IPS-11a (cell line): Measurements from ENCODE around the gene PLEKHA7.

Experiments
- H3K4me3 ChIP-seq: one replicate; pipeline ENCODE4 v1.5.1; 2013; ENCODE audit warnings: low read depth, low read length, control low read depth

The PLEKHA7 gene

DNA sequence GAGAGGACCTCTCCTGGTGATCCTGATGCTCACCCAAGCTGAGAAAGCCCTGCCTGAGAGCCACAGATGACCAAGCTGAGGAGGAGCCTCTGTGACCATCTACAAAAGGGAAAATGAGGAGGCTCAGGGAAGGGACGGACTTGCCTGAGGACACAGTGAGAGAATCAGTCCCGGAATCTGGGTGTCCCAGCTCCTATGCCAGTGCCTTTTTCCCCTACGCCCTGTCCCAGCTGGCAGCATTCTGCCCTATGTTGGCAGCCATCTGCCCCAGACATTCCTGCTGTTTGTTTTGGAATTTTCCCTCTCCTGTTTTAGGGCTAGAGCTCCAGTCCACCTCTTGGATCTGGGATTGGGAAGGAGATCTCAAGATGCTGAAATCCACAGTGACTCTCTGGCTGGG is 221.2 kb downstream of the PLEKHA7 start:
- H3K4me3 ChIP-seq = no peak overlapping the region

DNA sequence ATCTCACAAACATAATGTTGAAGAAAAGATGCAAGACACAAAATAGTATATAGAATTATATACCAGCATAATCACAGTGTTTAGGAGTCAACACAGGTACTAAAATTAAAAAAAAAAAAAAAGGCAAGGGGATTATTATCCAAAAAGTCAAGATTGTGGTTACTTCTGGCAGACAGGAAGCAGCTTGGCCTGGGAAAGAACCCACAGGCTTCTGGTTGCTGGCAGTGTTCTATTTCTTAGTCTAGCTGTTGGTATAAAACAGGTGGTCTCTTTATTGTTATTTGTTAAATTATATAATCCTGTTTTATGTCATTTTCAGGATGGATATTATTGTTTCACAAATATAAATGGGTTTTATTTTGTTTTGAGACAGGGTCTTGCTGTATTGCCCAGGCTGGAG is 221.8 kb downstream of the PLEKHA7 start:
- H3K4me3 ChIP-seq = no peak overlapping the region

DNA sequence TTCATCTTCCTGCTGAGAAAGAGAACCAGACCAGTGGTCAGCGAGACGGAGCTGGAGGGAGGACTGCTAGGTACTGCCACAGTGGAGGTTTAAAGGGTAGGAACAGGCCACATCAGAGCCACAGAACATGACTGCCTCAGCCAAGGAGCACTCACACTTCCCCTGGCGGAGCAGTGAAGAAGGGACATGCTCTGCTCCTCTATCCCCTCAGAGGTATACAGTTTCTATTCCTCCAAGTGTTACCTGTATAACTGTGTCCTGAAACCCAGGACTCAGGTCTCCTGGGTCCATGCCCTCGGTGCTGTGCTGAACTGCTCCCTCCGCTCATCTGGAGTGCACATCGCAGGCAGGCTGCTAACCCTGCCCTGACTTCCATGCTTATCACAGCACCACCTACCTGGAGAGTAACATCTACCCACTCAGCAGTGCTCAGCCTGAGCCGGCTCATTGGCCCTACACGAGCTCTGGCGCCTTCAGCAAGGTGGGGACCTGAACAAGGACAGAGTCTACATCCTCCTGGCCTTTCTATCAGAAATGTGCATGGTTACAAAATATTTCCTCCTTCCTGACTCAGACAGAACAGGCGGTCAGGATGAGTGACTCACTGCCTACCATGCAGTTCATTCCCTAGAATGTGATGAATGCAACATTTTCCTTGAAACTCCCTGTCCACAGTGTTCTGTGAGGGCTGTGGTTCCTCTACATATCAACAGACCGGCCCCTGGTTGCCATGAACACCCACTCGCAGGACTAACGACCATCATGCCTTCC is 222.8 kb downstream of the PLEKHA7 start:
- no peak overlapping the region for H3K4me3 ChIP-seq

DNA sequence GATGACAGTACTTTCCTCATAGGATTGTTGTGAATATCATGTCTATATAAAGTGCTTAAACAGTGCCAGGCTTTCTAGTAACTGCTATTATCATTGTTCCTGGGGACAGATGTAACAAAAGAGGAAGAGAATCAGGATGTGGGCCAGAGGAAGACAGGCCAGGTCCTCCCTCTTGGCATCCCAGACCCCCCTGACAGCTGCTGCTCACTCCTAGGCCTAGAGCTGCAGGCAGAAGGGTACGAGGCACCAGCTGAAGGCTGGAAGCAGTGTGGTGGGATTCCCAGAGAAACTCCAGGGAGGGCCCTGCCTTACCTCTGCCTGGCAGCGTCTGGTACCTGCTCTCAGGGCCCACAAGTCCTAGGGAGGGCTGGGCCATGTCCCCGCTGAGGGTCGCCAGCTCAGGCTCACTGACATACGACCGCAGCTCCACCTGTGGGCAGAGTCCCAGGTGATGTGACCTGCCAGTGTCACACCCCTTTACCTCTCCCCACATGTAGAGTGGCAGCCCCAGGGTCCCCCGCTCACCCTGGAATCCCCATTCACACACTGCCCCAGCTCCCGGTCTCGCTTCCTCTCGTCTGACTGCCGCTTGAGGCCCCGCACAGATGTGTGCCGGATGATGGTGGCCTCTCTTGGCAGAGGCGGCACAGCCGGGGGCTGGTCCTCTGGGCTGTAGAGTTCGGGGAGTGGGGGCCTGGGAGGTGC is 223.6 kb downstream of the PLEKHA7 start:
- no peak overlapping the region for H3K4me3 ChIP-seq

DNA sequence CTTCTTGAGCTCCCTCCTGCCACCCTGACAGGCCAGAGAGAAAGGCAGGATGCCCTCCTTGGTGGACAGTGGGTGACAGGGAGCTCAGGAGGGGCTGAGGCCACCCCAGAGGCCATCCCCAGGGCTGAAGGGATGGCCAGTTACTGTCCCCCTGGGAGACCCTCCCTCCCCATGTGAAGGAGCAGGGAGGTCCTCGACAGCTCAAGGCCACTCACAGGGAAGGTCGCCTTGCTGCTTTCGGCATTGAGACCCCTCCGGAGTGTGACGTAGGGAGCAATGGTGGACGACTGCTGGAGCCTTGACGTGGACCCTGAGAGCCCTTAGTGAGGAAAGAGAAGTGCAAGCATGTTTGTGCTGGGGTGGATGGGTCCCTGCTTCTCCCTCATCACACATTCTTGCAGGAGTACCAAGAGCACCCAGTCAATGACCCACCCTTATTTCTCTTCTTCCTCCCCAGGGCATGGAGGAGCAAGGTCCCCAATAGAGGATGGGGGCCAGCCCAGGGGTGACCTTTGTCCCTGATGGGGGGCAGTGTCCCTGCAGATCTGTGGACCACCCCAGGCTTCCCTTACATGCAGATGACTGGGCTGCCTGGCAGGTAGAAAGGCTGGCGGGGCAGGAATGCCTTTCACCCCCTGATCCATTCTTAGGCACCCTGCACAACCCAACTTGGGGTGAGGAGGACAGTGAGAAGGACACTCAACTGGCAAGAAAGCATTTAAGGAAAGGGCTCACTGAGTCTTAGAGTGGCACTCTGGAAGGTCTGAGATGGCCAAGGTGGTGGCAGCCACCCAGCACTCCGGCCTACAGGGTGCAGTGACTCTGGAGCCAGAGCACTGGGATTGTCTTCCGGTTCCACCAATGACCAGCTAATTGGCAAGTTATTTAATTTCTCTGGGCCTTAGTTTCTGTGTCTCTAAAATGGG is 224.4 kb downstream of the PLEKHA7 start:
- H3K4me3 ChIP-seq = no peak overlapping the region

DNA sequence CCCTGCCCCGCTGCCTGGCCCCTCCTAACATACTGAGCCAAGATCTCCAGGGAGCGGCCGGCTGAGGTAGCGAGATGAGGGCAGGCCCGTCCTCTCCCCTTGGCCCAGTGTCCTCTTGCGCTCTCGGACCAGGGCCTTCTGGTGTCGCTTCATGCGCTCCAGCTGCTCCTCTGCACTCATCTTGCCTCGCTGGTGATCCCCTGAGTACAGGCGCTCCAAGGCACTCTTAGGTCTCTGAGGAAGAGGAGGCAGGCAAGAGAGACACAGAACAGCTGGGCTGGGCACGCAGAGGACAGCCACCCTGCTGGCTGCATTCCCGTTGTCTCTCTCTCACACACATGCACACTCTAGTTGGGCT is 225.2 kb downstream of the PLEKHA7 start:
- no peak overlapping the region for H3K4me3 ChIP-seq

DNA sequence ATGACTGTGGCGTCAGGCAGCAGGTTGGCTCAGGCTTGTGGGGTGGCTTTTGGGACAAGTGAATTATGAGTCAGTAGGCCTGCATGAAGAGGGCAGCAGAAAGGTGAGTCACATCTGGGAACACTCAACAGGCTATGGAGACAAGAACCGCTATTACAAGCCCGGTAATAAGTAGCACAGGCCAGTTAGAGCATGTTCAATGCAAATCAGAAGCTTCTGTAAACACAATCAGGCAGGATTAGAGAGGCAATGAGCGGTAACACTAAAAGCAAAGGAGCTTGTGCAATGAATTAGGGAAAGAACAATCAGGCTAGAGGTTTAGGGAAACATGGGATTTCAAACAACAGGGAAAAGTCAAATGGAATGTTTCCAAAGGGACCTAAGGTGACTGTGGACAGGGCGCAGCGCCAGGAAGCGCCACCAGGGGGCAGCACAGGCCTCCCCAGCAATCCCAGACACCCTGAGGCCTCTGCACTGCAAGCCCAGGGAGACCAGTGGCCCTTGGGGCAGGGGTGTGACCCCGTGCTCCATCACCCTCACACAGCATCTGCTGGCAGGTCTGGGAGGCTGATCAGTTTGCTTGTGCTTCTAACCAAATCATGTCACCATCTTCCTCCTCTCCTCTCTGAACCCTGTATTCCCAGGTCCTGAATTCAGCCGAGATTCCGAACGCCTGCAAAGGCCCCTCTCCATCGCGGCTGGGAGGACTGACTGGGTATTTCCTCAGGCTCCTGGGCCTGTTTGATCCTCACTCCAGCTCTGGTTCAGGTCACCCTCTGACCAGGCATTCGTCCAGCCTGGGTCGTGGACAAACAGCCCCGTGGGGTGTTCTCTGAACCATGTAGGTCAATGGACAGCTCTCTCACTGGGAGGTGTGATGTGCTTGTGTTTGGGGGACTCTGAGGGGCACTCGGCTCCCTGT is 225.8 kb downstream of the PLEKHA7 start:
- H3K4me3 ChIP-seq = no peak overlapping the region

DNA sequence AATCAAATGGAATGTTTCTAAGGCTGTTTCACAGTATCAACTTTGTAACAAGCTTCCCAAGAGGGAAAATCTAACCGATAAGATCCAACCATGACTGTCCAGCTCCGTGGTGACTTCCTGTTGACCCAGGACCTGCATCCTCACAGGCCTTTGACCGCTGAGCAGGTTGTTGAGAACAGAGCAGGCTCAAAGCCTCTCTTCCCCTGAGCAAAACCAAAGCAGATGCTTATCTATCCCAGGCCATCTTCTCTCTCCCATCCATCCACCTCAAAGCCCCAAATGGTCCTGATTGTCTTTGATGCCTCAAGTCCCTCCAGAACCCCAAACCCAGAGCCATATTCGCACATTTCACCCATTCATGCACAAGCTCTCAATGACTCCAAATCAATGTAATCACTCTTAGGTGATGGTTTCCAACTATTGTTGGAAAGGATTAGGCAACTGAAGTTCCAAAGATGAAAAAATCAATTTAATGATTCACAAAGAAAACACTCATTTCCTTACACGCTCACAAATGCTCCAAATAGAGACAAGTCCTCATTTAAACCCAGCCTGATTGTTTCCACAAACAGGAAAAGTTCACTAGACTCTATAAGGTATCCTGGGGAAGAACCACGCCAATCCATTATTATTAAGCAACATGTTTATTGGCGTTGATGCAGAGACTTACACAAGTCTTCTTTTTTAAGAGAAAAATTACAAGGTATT is 227.0 kb downstream of the PLEKHA7 start:
- no peak overlapping the region for H3K4me3 ChIP-seq

DNA sequence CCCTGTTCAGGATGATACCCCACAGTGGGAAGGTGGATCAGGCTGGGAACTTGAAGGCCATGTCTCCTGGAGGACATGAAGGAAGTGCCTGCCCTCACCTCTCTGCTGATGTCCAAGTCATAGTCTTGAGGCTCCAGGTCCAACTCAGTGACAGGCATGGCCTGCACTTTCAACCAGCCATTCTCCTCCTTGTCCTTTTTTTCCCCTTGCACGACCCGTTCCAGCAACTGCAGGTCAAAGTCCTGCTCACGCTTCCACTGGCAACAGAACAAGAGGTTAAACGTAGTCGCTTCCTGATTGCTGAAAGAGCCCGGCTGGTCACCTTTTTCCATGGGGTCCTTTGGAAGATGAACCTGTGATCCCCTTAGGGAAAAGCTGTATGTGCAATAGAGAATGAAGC is 228.1 kb downstream of the PLEKHA7 start:
- no peak overlapping the region for H3K4me3 ChIP-seq

DNA sequence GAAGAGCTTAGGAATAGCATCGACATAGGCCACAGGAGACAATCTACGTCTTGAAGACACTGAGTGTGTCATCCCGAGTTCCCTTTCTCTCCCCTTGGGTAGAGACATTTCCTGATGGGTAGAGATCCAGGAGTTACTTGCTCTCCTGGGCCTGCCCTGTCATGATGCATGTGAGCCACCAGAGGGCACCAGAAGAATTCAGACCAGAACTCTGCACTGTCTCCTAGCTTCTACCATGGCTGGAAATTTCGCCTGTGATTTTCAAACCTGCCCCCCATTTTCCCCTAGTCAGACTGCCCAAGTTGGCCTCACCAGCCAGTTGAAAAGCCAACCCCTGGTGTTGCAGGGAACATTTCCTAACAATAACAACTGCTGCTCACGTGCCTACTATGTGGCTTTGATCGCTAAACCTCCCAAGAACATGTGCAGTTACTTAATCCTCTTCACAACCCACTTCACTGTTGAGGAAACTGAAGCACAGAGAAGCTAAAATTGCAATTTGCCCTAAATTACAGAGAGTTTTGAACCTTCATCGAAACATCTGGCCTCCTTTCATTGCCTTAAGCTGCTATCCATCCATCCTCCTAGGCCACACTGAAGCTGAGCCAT is 228.6 kb downstream of the PLEKHA7 start:
- no peak overlapping the region for H3K4me3 ChIP-seq

DNA sequence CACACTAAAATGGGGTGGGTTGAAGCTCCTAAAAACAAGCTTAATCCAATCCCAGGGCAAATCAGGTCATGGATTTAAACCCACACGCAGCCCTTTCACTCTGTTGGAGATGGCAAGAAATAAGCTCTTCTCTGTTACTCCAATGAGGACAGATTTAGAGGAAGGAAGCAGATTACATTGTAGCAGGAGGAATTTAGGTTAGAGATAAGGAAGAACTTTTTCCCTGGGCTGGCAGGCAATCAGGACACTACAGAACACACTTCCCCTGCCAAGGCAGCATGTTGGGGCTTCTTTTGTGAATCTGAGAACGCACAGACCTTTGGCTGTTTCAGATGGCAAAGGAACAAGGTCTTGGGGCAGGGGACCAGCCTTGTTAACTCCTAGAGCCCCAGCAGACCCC is 229.5 kb downstream of the PLEKHA7 start:
- no peak overlapping the region for H3K4me3 ChIP-seq

DNA sequence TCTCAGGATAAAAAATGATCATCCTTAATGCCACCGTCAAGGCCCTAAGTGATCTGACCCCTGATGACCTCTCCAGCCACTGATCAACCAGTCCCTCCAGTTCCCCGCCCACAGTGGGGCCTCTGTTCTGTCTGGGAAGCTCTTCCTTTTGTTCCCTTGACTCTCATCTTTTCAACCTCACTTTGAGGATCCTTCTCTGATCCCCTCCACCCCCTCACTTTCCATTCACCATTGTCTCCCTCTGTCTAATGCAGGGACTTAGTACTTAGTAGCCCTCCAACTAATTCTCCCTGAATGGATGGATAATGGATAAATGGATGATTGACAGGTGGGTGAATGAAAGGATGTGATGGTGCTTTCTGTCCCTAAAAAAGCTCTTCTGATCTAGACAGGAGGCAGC is 230.1 kb downstream of the PLEKHA7 start:
- H3K4me3 ChIP-seq = no peak overlapping the region

DNA sequence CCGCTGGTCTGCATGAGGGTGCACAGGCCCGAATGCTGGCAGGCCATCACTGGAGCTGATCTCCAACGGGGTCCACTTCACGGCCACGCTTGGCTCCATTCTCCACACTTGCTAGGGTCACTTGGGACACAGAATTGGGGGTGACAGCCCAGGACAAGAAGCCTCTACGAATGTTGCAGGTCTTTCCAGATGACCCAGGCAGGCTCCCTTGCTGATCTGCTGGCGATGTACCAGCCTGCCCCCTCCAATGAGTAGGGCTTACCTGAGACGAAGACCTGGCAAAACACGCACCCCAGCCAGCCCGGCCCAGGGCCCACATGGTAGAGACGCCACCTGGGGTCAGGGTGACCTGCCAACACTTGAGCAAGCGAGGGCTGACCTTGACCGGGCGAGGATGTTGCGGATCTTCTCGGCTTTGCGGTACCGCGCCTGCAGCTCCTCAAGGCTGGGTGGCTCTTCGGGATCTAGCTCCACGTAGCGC is 230.9 kb downstream of the PLEKHA7 start:
- H3K4me3 ChIP-seq = no peak overlapping the region

DNA sequence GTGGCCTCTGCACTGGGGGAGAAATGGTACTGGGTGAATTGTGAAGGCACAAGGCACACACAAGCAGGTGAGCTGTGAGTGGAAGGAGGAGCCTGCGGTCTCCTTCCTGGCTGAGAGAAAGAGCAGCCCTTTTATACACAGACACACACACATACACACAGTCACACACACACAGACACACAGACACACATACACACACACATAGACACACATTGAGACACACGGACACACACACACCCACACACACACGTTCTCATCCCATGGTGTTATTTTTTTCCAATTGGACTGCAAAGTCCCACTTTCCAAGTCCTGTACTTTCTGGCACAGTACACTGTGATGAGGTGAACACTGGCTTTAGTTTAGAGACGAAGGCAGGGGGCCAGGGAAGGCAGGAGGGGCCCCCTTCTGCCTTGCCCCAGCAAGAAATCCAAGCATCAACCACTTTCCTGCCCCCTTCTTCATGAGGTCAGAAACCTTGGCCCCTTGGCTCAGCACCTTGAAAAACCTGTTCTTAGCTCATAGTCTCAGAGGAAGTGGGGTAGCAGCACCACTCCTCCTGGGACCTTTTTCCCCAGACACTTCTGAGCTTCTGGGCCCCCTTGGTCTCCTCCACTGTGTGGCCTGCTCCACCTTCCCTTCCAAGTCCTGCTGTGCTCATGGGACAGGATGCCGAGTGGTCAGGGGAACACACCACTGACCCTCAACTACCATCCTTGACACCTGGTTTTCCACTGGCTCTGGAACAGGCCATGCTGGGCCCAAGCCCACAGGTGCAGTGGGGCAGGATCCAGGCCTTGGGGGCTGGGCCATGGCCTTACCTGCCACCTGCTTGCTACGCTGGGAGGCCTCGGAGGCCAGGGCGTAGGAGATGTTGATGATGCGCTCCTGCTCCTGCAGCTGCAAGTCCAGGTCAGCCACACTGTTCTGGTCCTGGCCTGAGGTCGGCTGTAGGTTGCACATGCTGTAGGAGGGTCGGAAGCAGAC is 232.0 kb downstream of the PLEKHA7 start:
- no peak overlapping the region for H3K4me3 ChIP-seq

DNA sequence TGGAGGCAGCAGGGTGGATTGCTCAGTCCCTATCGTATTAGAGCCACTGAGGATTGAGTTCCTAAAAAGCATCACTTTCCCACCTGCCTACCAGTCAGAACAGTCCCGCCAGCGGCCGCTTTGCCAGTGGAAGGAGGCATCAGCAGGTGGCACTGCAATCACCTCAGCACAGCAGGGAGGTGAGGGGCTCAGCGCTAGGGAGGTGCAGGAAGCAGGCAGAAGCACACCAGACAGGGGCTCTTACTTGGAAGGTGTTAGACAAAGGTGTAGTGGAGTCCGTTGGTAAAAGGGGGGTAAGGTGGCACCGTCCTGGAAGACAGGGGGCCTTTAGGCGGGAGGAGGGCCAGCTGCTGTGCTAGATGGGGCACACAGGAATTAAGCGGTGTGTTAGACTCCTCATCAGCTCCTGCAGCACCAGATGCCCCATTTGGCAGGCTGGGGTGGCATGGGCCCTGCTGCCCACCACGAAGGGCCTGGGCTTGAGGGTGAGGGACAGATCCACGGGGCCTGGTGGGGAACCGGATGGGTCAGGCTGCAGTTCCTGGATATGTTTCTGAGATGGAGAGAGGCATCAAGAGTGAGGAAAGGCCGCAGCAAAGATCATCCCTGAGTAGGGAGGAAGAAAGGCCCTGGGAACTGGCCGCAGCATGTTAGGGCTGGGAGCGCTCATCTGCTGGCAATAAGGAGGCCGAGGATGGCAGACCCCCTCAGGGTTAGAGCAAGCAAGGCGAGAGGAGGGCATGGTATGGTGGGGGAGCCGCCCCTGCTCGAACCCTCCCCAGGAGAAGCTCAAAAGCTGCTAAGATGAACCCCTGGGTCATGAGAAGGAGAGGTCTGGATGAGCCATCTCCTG is 233.3 kb downstream of the PLEKHA7 start:
- H3K4me3 ChIP-seq = no peak overlapping the region

DNA sequence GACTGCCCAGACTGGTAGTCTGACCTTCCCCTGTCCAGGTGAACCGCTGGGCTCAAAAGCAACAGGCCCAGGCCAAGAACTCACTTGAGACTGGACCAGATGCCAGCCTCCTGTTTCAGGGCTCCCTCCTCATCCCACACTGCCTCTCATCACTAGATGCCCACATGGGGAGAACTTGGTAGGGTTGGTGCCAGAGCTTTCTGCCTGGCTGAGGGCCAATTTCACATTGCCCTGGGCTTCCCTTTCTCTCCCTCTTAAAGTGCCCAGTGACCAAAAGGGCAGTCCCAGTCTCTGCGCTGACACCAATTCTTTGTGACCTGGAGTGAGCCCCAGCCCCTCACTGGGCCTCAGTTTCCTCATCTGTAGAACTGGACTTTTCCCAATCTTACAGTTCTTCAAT is 234.1 kb downstream of the PLEKHA7 start:
- H3K4me3 ChIP-seq = no peak overlapping the region

DNA sequence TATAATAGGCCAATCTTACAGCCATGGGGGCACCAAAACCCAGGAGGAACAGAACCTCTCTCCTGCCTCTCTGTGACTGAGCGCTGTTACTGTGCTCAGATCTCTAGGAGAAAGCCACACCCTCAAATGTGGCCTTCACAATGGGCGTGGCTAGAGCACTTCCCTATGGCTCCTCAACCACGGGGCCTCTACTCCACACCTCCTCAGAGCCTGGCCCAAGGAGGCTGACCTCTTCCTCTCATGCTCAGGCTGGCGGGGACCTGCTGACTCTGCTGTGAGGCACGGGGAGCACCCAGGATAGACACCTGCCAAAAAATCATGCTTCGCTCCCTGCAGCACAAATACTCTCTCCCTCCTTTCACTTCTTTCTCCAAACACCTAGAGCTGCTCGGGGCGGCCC is 234.8 kb downstream of the PLEKHA7 start:
- H3K4me3 ChIP-seq = no peak overlapping the region
